ENCODE measurements around the gene NUSAP1.

- TF ChIP-seq CTCF (IDR thresholded peaks at IDR 0.05) (no peak), POLR2A (IDR thresholded peaks at IDR 0.05) (no peak)
Measured at GRCh38 chr15:41333026-41333562, 413 bp downstream of the NUSAP1 start.

All from uterus (tissue), 2 donors.